Breast epithelium (tissue), 4 donors: ENCODE measurements around the gene OSBPL6. TPM values are rescaled to one million over a fixed set of nuclear protein-coding genes. Genes with fewer than 3 reads are reported as not detected.
A peak's percentile ranks its signal among the peaks of the same experiment; 100 is the strongest.

ENCODE experiments used
- DNase-seq, 2 donors: peaks; one replicate each; pipeline ENCODE4 v3.0.0-alpha.2; 2019; ENCODE audit warnings: low spot score in 2 of 2
- H3K27ac ChIP-seq, 2 donors: fragments of 200-600 bp; sonication (generic) in 1 of 2; one replicate each; pipeline ENCODE4 v1.5.1; 2016 to 2019; ENCODE audit warnings: mild to moderate bottlenecking in 1 of 2
- H3K27me3 ChIP-seq, 2 donors: fragments of 200-600 bp; sonication (generic) in 1 of 2; one replicate each; pipeline versions ENCODE4 v1.5.1 to v1.6.0; 2017 to 2019; ENCODE audit warnings: control low read depth in 1 of 2, mild to moderate bottlenecking in 1 of 2
- H3K36me3 ChIP-seq: fragments of 200-600 bp; one replicate; pipeline ENCODE4 v1.5.1; 2019
- H3K4me1 ChIP-seq, 2 donors: fragments of 200-600 bp; sonication (generic); one replicate each; pipeline ENCODE4 v1.5.1; 2016 to 2019; ENCODE audit warnings: control low read depth in 1 of 2
- H3K4me3 ChIP-seq, 3 donors: fragments of 200-600 bp; sonication (generic); 1 replicate in 2 of 3; 2 replicates in 1 of 3; pipeline ENCODE4 v1.5.1; 2016 to 2019; ENCODE audit warnings: mild to moderate bottlenecking in 3 of 3, moderate library complexity in 2 of 3
- H3K9me3 ChIP-seq, 2 donors: fragments of 200-600 bp; sonication (generic) in 1 of 2; one replicate each; pipeline ENCODE4 v1.5.1; 2016 to 2019; ENCODE audit warnings: control low read depth in 1 of 2
- POLR2A ChIP-seq: fragments of 450-650 bp; IDR thresholded peaks from one replicate; pipeline ENCODE4 v1.6.1; 2016; ENCODE audit warnings: antibody characterized with exemption, mild to moderate bottlenecking, moderate library complexity
- POLR2AphosphoS5 ChIP-seq, 3 donors: sonication (generic); formaldehyde crosslinking; IDR thresholded peaks; one replicate each; pipeline ENCODE4 v1.6.1; 2017; ENCODE audit warnings: antibody characterized with exemption in 3 of 3
- intact Hi-C: fragments of 100-400 bp; cut with DNase I; formaldehyde crosslinking; loops from one replicate; pipeline ENCODE4 v1.15.1; 2023; ENCODE audit warnings: low total_unique reads
- total RNA-seq, 3 donors: library from RNA; depleted of rRNA; stranded (reverse); fragments of >200 nt; gene quantifications; one replicate each; pipeline ENCODE4 v1.1.0, GENCODE V29; 2016
- TF ChIP-seq, protein P1 (sequence below), 3 donors: fragments of 450-650 bp; IDR thresholded peaks; one replicate each; pipeline ENCODE4 v1.5.1; 2016 to 2017; ENCODE audit warnings: antibody characterized with exemption in 3 of 3, mild to moderate bottlenecking in 3 of 3, moderate library complexity in 3 of 3

Gene OSBPL6
- total RNA-seq, 3 donors from 2014 or later: 1.3 to 4.8 (median 1.8) TPM

GRCh38 chr2:178271094-178271493 is 76.8 kb downstream of the OSBPL6 start:
- H3K4me1 ChIP-seq: no peaks in the 10 kb centered on the region
- H3K9me3 ChIP-seq: no peaks in the 10 kb centered on the region
- H3K27me3 ChIP-seq: no peaks in the 10 kb centered on the region
- no peak for DNase-seq
- no peak for TF ChIP-seq POLR2A
- TF ChIP-seq, protein P1, sequence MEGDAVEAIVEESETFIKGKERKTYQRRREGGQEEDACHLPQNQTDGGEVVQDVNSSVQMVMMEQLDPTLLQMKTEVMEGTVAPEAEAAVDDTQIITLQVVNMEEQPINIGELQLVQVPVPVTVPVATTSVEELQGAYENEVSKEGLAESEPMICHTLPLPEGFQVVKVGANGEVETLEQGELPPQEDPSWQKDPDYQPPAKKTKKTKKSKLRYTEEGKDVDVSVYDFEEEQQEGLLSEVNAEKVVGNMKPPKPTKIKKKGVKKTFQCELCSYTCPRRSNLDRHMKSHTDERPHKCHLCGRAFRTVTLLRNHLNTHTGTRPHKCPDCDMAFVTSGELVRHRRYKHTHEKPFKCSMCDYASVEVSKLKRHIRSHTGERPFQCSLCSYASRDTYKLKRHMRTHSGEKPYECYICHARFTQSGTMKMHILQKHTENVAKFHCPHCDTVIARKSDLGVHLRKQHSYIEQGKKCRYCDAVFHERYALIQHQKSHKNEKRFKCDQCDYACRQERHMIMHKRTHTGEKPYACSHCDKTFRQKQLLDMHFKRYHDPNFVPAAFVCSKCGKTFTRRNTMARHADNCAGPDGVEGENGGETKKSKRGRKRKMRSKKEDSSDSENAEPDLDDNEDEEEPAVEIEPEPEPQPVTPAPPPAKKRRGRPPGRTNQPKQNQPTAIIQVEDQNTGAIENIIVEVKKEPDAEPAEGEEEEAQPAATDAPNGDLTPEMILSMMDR (IDR thresholded peaks at IDR 0.05): no peak
- TF ChIP-seq POLR2AphosphoS5 (IDR thresholded peaks at IDR 0.05): no peak
- no peak overlapping the region for H3K4me3 ChIP-seq
- no peak overlapping the region for H3K27ac ChIP-seq
- intact Hi-C loops: no loop called here
- H3K36me3 ChIP-seq: no peaks in the 10 kb centered on the region

DNA sequence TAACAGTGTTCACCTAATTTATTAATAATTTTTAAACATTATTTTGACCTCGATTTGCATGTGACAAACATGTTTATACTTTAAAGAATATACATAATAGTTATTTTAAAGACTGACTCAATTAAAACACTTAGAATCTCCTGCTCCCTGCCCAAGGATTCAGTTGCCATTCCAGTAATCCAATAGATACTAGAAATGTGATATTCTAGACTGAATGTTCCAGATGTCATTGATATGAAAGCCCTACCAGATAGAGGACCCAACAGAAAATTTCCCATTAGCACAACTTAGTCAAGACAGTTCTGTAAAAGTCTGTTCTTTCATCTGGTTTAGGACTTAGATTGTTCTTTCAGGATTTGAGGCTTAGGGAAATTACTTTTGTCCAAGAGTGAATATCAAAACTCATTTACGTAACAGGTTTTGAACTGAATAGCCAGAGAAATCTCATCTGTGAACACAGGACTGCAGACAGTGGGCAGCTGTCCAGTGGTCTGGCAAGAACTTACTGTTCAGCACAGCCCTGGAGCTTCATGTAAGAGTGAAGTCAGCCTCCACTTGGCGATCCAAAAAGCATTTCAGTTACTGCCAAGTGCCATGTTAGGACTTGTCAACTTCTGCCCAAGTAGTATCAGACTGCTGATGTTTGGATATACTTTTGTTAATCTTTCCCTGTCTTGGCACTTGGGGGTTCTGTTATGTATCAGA is 77.5 kb downstream of the OSBPL6 start:
- Histone ChIP-seq H3K4me3 (no peak overlapping the region), H3K9me3 (no peaks in the 10 kb centered on the region), H3K4me1 (no peaks in the 10 kb centered on the region), H3K36me3 (no peaks in the 10 kb centered on the region), H3K27ac (peak overlapping the region in 1 of 2 donors; percentile 48), H3K27me3 (no peaks in the 10 kb centered on the region)
- DNase-seq: peak; percentile 57 to 83
- TF ChIP-seq, protein P1 (IDR thresholded peaks at IDR 0.05): no peak
- TF ChIP-seq POLR2A: no peak
- no peak for TF ChIP-seq POLR2AphosphoS5 (IDR thresholded peaks at IDR 0.05)
- intact Hi-C loops: no loop called here

DNA sequence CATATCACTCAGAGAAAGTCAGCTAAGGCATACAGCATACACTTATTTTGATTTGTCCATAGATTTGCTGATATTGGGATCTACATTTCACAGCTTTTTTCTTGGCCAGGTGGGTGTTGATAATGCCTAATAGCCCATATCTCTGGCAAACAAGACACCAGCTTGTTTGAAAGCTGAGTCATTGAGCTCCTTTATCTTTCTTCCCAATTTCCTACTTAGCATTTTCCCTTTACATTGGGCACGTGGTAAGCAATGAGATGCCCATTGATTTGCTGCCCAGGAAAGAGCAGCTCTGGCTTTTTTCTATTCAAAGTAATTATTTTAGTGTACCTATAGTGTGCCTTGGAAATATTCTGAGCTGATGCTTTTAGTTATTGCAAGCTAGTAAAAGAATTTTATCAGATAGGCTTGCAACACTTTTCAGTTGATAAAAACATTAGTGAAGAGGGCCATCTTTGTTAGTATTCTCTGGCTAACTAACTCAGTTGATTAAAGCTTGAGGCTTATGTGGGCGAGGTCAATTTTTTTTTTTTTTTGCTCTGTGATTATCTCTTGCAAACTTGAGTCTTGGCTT is 79.6 kb downstream of the OSBPL6 start:
- DNase-seq: no peak
- intact Hi-C loops: no loop called here
- Histone ChIP-seq H3K27ac (no peak overlapping the region), H3K4me1 (no peaks in the 10 kb centered on the region), H3K4me3 (no peak overlapping the region), H3K27me3 (no peaks in the 10 kb centered on the region), H3K36me3 (no peaks in the 10 kb centered on the region), H3K9me3 (no peaks in the 10 kb centered on the region)
- TF ChIP-seq POLR2A (no peak), POLR2AphosphoS5 (IDR thresholded peaks at IDR 0.05) (no peak)
- TF ChIP-seq, protein P1 (IDR thresholded peaks at IDR 0.05): no peak

- Histone ChIP-seq H3K4me3 (no peak overlapping the region), H3K4me1 (peaks cover 0 to 7% of the 10 kb centered on the region in 2 donors), H3K36me3 (no peaks in the 10 kb centered on the region), H3K27me3 (no peaks in the 10 kb centered on the region), H3K27ac (no peak overlapping the region), H3K9me3 (no peaks in the 10 kb centered on the region)
- intact Hi-C loops: no loop called here
- no peak for DNase-seq
- no peak for TF ChIP-seq POLR2AphosphoS5 (IDR thresholded peaks at IDR 0.05)
- TF ChIP-seq, protein P1 (IDR thresholded peaks at IDR 0.05): no peak
These were observed 81.3 kb downstream of the OSBPL6 start for GRCh38 chr2:178275600-178275999.

GRCh38 chr2:178277741-178278197 is 83.5 kb downstream of the OSBPL6 start:
- intact Hi-C loops: no loop called here
- TF ChIP-seq POLR2AphosphoS5 (IDR thresholded peaks at IDR 0.05) (no peak), POLR2A (no peak)
- TF ChIP-seq, protein P1 (IDR thresholded peaks at IDR 0.05): no peak
- no peaks in the 10 kb centered on the region for H3K9me3 ChIP-seq
- H3K27ac ChIP-seq: no peak overlapping the region
- H3K4me3 ChIP-seq: no peak overlapping the region
- peaks cover 0 to 7% of the 10 kb centered on the region in 2 donors for H3K4me1 ChIP-seq
- no peaks in the 10 kb centered on the region for H3K27me3 ChIP-seq
- no peaks in the 10 kb centered on the region for H3K36me3 ChIP-seq
- DNase-seq: no peak
